ENCODE results near the gene LRP4.

LRP4 gene

DNA sequence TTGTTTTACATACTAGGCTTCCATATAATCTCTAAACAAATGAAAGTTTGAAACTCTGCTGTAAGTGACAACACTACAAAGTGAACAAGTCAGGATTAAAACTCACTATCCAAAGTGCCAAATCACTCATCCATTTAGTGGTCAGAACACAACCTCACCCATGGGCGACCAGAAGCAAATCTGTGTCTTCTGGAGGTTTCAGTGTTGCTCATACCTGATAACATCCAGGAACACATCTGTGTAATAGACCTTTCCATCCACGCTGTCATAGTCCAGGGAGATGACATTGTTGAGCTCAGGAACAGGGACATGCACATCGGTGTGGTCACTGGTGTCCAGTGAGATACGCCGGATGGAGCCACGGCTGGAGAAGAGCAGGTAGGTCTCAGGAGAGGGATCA lies 43.8 kb downstream of the LRP4 start:
- Histone ChIP-seq H3K4me1 (ENCODE audit: control insufficient read depth, insufficient read depth, low read length) (no peaks in the 10 kb centered on the region), H3K9me3 (ENCODE audit: control insufficient read depth, insufficient read depth, low read depth, low read length) (no peaks in the 10 kb centered on the region), H3K9ac (ENCODE audit: low read length) (no peak overlapping the region), H3K4me3 (ENCODE audit: low read depth, low read length) (no peak overlapping the region), H3K27ac (ENCODE audit: low read depth, low read length) (no peak overlapping the region), H3K27me3 (ENCODE audit: control insufficient read depth, insufficient read depth, low read length) (no peaks in the 10 kb centered on the region), H3K36me3 (ENCODE audit: control insufficient read depth, insufficient read depth, low read length) (peaks cover 90% of the 10 kb centered on the region)

- H3K36me3 ChIP-seq (ENCODE audit: control insufficient read depth, insufficient read depth, low read length) = peaks cover 86% of the 10 kb centered on the region
- no peaks in the 10 kb centered on the region for H3K4me1 ChIP-seq (ENCODE audit: control insufficient read depth, insufficient read depth, low read length)
- H3K27ac ChIP-seq (ENCODE audit: low read depth, low read length) = no peak overlapping the region
- H3K4me3 ChIP-seq (ENCODE audit: low read depth, low read length) = no peak overlapping the region
- no peaks in the 10 kb centered on the region for H3K27me3 ChIP-seq (ENCODE audit: control insufficient read depth, insufficient read depth, low read length)
- no peaks in the 10 kb centered on the region for H3K9me3 ChIP-seq (ENCODE audit: control insufficient read depth, insufficient read depth, low read depth, low read length)
- no peak overlapping the region for H3K9ac ChIP-seq (ENCODE audit: low read length)
Measured at GRCh38 chr11:46868912-46869311, 49.4 kb downstream of the LRP4 start.

DNA sequence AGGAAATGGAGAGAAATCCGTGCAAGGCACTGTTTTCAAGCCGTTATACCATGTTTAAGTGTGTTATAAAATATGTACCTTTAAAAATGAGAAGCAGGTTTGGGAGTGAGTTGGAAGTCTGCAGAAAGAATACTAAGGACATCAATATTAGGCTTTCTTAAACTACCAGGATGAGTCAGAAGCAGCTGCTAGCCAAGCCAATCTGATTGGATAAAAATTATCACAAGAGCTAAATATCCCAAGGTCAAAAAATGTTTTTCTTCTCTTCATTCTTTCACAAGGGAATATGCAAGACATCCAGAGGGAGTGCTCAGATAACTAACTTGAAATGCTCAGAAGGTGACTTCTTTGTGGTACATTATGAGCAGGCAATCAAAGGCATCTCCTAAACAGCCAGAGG lies 53.0 kb downstream of the LRP4 start:
- Histone ChIP-seq H3K27me3 (ENCODE audit: control insufficient read depth, insufficient read depth, low read length) (no peaks in the 10 kb centered on the region), H3K27ac (ENCODE audit: low read depth, low read length) (no peak overlapping the region), H3K9ac (ENCODE audit: low read length) (no peak overlapping the region), H3K36me3 (ENCODE audit: control insufficient read depth, insufficient read depth, low read length) (peaks cover 87% of the 10 kb centered on the region), H3K9me3 (ENCODE audit: control insufficient read depth, insufficient read depth, low read depth, low read length) (no peaks in the 10 kb centered on the region), H3K4me3 (ENCODE audit: low read depth, low read length) (no peak overlapping the region), H3K4me1 (ENCODE audit: control insufficient read depth, insufficient read depth, low read length) (no peaks in the 10 kb centered on the region)

- no peaks in the 10 kb centered on the region for H3K4me1 ChIP-seq (ENCODE audit: control insufficient read depth, insufficient read depth, low read length)
- no peaks in the 10 kb centered on the region for H3K9me3 ChIP-seq (ENCODE audit: control insufficient read depth, insufficient read depth, low read depth, low read length)
- H3K36me3 ChIP-seq (ENCODE audit: control insufficient read depth, insufficient read depth, low read length) = peaks cover 92% of the 10 kb centered on the region
- H3K4me3 ChIP-seq (ENCODE audit: low read depth, low read length) = no peak overlapping the region
- H3K27ac ChIP-seq (ENCODE audit: low read depth, low read length) = no peak overlapping the region
- H3K9ac ChIP-seq (ENCODE audit: low read length) = no peak overlapping the region
- no peaks in the 10 kb centered on the region for H3K27me3 ChIP-seq (ENCODE audit: control insufficient read depth, insufficient read depth, low read length)
Measured at GRCh38 chr11:46860218-46860617, 58.1 kb downstream of the LRP4 start.

- Histone ChIP-seq H3K4me1 (ENCODE audit: control insufficient read depth, insufficient read depth, low read length) (no peaks in the 10 kb centered on the region), H3K27ac (ENCODE audit: low read depth, low read length) (no peak overlapping the region)
Measured at GRCh38 chr11:46858920-46859546, 59.3 kb downstream of the LRP4 start.

GRCh38 chr11:46857666-46858065 lies 60.7 kb downstream of the LRP4 start:
- Histone ChIP-seq H3K4me3 (ENCODE audit: low read depth, low read length) (no peak overlapping the region), H3K9ac (ENCODE audit: low read length) (no peak overlapping the region), H3K36me3 (ENCODE audit: control insufficient read depth, insufficient read depth, low read length) (peaks cover 68% of the 10 kb centered on the region), H3K27ac (ENCODE audit: low read depth, low read length) (no peak overlapping the region), H3K27me3 (ENCODE audit: control insufficient read depth, insufficient read depth, low read length) (no peaks in the 10 kb centered on the region), H3K4me1 (ENCODE audit: control insufficient read depth, insufficient read depth, low read length) (no peaks in the 10 kb centered on the region), H3K9me3 (ENCODE audit: control insufficient read depth, insufficient read depth, low read depth, low read length) (no peaks in the 10 kb centered on the region)

More at GRCh38 chr11:46858920-46859546, 59.3 kb downstream of the LRP4 start:
- Histone ChIP-seq H3K4me3 (ENCODE audit: low read depth, low read length) (no peak overlapping the region), H3K9me3 (ENCODE audit: control insufficient read depth, insufficient read depth, low read depth, low read length) (no peaks in the 10 kb centered on the region), H3K9ac (ENCODE audit: low read length) (no peak overlapping the region), H3K27me3 (ENCODE audit: control insufficient read depth, insufficient read depth, low read length) (no peaks in the 10 kb centered on the region), H3K36me3 (ENCODE audit: control insufficient read depth, insufficient read depth, low read length) (peaks cover 80% of the 10 kb centered on the region)

DNA sequence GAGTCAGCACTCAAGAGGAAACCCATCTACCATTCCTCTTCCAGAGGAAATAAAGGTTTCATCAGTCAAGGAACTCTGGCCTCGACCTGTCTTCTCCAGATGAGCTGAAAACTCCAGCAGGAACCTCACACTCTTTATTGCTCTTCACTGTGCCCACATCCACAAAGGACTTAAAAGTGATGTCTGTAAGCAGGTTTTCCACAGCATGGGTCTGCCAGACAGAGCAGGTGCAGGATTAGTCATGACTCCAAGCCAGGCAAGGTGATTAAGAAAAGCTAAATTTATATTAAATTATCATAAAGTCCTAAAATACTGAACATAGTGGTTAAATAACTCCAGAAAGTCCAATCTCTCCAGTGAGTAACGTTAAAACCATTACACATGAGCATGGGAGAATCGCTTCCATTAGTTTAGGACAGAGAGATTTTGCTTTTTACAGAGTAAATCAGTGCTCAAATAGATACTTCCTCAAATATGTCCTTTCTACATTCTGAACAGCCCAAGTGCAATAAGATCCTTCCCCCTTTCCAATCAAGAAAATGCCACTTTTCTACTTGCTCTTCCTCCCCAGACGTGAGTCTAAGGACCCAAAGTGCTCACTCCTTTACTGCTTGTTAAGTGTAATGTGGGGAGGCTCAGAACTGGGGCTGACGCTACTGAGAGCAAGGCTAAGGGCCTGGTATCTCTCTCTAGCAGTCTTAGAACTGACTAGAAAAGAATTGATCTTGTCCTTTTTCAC lies 61.6 kb downstream of the LRP4 start:
- Histone ChIP-seq H3K27ac (ENCODE audit: low read depth, low read length) (no peak overlapping the region), H3K9ac (ENCODE audit: low read length) (no peak overlapping the region), H3K27me3 (ENCODE audit: control insufficient read depth, insufficient read depth, low read length) (no peaks in the 10 kb centered on the region; the same call in 1 of the 2 replicates), H3K4me1 (ENCODE audit: control insufficient read depth, insufficient read depth, low read length) (no peaks in the 10 kb centered on the region; the same call in 1 of the 2 replicates), H3K4me3 (ENCODE audit: low read depth, low read length) (no peak overlapping the region), H3K9me3 (ENCODE audit: control insufficient read depth, insufficient read depth, low read depth, low read length) (no peaks in the 10 kb centered on the region), H3K36me3 (ENCODE audit: control insufficient read depth, insufficient read depth, low read length) (peaks cover 61% of the 10 kb centered on the region)

GRCh38 chr11:46855863-46856262 lies 62.5 kb downstream of the LRP4 start:
- Histone ChIP-seq H3K27ac (ENCODE audit: low read depth, low read length) (no peak overlapping the region), H3K9me3 (ENCODE audit: control insufficient read depth, insufficient read depth, low read depth, low read length) (no peaks in the 10 kb centered on the region), H3K9ac (ENCODE audit: low read length) (no peak overlapping the region), H3K36me3 (ENCODE audit: control insufficient read depth, insufficient read depth, low read length) (peaks cover 52% of the 10 kb centered on the region), H3K27me3 (ENCODE audit: control insufficient read depth, insufficient read depth, low read length) (no peaks in the 10 kb centered on the region; the same call in 1 of the 2 replicates), H3K4me3 (ENCODE audit: low read depth, low read length) (no peak overlapping the region), H3K4me1 (ENCODE audit: control insufficient read depth, insufficient read depth, low read length) (peaks cover 7% of the 10 kb centered on the region)

- Histone ChIP-seq H3K27ac (ENCODE audit: low read depth, low read length) (no peak overlapping the region), H3K36me3 (ENCODE audit: control insufficient read depth, insufficient read depth, low read length) (peaks cover 45% of the 10 kb centered on the region), H3K4me3 (ENCODE audit: low read depth, low read length) (no peak overlapping the region), H3K27me3 (ENCODE audit: control insufficient read depth, insufficient read depth, low read length) (peaks cover 4% of the 10 kb centered on the region; the same call in 1 of the 2 replicates), H3K4me1 (ENCODE audit: control insufficient read depth, insufficient read depth, low read length) (peaks cover 13% of the 10 kb centered on the region), H3K9ac (ENCODE audit: low read length) (no peak overlapping the region), H3K9me3 (ENCODE audit: control insufficient read depth, insufficient read depth, low read depth, low read length) (no peaks in the 10 kb centered on the region)
Measured at GRCh38 chr11:46855167-46855566, 63.2 kb downstream of the LRP4 start.

- Histone ChIP-seq H3K9ac (ENCODE audit: low read length) (no peak overlapping the region), H3K4me3 (ENCODE audit: low read depth, low read length) (peak overlapping the region; percentile 34; the same call in 1 of the 2 replicates), H3K9me3 (ENCODE audit: control insufficient read depth, insufficient read depth, low read depth, low read length) (no peaks in the 10 kb centered on the region), H3K27me3 (ENCODE audit: control insufficient read depth, insufficient read depth, low read length) (peaks cover 27% of the 10 kb centered on the region), H3K27ac (ENCODE audit: low read depth, low read length) (no peak overlapping the region), H3K36me3 (ENCODE audit: control insufficient read depth, insufficient read depth, low read length) (peaks cover 6% of the 10 kb centered on the region; the same call in 1 of the 2 replicates), H3K4me1 (ENCODE audit: control insufficient read depth, insufficient read depth, low read length) (peaks cover 19% of the 10 kb centered on the region)
Measured at GRCh38 chr11:46850829-46851380, 67.4 kb downstream of the LRP4 start.

- H3K36me3 ChIP-seq (ENCODE audit: control insufficient read depth, insufficient read depth, low read length) = no peaks in the 10 kb centered on the region
- H3K9ac ChIP-seq (ENCODE audit: low read length) = no peak overlapping the region
- H3K27me3 ChIP-seq (ENCODE audit: control insufficient read depth, insufficient read depth, low read length) = peaks cover 27% of the 10 kb centered on the region
- H3K4me3 ChIP-seq (ENCODE audit: low read depth, low read length) = no peak overlapping the region
- H3K27ac ChIP-seq (ENCODE audit: low read depth, low read length) = no peak overlapping the region
- H3K4me1 ChIP-seq (ENCODE audit: control insufficient read depth, insufficient read depth, low read length) = peaks cover 19% of the 10 kb centered on the region
- no peaks in the 10 kb centered on the region for H3K9me3 ChIP-seq (ENCODE audit: control insufficient read depth, insufficient read depth, low read depth, low read length)
Measured at GRCh38 chr11:46849631-46850030, 68.7 kb downstream of the LRP4 start.

Data from HUES6 (cell line).